ENCODE measurements around the gene ZNF670.

Gene ZNF670

DNA sequence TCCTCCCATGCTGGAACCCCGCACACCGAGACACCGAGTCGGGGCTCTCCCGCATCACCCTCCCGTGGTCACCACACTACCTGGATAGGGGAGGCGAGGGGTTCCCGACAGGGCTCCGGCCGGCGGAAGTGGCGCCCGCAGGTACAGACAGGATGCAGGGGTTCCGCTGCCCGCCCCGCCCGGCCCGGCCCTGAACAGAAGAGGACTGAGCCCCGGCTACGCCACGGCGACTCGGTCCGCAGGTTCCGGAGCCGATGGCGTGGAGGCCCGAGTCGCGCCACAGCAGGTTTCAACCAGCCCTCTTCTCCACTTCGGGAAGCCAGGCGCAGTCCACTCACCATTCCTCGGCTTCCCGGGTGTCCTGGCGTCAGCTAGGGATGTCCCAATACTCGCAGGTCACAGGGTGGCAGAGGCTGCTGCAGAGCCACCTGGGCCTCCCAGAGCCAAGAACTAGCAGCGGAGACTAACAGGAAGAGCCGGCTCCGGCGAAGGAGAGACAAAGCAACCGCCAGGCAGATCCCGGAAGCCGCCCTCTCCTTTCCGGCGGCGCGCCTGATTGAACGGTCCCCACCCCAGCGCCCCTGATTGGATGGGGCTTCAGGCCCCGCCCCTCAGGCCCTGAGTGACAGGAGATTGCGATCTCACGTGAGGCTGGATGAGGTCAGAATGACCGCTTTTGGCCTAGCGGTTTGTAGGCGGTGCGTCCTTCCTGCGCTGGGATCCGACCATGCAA is 25.4 kb upstream of the ZNF670 start, which contains the start of gene ZNF669:
Gene ZNF669 (minus strand): TSS at position 498 of the 733 bp plus-strand sequence. CDS start 157 bp downstream, at position 341.
- DNase-seq (ENCODE audit: low read depth): peak; percentile 95

DNA sequence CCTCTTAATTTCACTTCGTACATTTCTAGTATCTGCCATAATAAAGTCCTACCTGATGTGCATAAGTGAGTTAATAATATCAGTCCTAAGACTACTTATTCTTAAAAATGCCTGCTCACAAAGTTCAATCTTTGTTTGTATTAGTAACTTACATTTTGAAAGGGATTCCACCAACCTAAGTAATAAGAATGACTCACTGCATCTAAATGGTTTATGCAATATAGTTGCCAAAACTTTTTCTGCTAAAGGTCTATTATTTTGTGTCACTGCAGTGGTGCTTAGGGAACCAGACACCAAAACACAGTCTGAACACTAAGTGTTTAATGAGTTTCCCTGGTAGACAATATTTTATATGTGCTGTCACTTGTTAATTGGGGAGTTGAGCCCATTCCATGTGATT is 23.8 kb upstream of the ZNF670 start:
- DNase-seq (ENCODE audit: low read depth): no peak

DNA sequence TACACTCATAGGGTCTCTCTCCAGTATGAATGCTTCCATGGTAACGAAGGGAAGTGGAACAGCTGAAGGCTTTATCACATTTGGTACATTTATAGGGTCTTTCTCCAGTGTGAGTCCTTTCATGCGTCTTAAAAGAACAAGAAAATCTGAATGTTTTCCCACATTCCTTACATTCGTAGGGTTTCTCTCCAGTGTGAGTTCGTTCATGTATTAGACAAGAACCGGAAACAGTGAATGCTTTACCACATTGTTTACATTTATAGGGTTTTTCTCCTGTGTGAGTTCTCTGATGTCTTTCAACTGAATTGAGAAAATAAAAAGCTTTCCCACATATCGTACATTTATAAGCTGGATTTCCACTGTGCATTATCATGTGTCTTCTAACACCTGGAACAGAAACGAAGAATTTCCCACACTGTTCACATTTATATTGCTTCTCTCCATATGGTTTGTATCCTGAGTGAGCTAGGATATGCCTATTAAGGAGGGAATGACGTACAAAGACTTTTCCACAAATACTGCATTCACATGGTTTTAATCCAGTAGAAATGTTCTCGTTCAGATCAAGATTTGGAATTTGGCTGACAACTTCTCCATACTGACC is 22.2 kb upstream of the ZNF670 start:
- DNase-seq (ENCODE audit: low read depth): no peak

DNA sequence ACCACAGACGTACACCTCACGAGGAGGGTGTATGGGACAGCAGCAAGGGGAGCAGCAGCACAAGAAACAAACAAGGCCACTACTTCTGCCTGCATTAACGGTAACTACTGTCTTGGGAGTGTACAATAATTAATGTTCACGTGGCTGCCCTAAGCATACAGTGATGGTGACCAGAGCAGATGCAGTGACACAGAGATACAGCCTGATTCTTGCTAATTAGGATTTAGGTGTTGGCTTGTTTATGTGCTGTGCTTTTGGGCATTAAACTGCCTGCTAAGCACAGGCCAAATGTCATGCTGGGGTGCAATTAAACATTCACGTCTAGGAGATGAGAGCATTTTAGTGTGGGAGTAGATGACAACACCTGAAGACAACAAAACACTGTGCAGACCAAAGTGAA is 18.3 kb upstream of the ZNF670 start:
- DNase-seq (ENCODE audit: low read depth): no peak

DNA sequence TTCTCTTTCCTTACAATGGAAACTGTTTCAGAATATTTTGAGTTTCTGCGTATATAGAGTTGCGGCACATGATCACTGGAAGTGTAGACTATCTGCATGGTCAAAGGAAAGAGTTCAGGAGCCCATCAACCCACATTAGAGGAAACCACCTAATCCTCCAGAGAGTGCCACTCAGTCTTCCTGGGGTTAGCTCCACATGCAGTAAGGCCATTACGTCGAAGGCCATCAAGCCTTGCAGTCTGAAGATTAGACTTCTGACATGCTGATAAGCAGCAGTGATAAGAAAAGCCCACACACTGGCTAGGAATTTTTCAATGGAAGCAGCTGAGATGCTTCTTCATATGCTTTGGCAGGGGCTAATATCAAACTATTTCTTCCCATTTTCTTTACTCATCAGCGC is 17.9 kb upstream of the ZNF670 start:
- DNase-seq (ENCODE audit: low read depth): no peak

DNA sequence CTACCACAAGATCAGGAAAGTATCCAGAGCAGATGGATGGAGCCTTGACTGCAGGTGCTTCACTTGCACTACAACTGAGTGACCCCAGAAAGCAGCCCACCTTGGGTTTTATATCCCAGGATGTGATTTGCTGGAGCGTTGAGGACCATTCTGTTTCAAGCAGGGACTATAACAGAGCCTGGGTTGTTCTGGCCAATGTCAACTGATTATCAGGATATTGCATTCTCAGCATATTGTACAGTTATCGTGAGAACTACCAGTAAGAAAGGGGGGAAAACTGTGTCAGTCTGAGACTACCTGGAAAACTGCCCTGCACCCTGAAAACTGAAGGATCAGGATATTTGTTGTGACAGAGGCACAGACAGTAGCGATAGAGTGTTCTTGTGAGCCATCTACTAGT is 17.5 kb upstream of the ZNF670 start:
- no peak for DNase-seq (ENCODE audit: low read depth)

DNA sequence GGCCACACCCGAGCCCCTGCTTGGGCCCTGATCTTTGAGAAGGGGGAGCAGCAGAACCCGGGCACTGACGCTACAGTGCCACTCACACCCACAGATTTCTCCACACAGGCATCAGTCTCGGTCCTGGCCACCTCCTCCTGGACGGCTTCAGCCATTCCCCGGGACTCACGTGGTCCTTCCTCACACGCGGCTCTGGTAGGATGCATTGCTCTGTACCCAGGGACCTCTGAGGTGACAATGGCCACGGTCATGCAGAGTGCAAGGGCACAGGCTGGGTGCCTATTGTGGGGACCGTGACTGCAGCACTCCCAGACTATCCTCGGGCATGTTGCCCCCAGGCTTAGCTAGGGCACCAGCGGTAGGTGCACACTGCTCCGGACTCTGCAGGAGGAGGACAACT is 11.8 kb upstream of the ZNF670 start:
- no peak for DNase-seq (ENCODE audit: low read depth)

DNA sequence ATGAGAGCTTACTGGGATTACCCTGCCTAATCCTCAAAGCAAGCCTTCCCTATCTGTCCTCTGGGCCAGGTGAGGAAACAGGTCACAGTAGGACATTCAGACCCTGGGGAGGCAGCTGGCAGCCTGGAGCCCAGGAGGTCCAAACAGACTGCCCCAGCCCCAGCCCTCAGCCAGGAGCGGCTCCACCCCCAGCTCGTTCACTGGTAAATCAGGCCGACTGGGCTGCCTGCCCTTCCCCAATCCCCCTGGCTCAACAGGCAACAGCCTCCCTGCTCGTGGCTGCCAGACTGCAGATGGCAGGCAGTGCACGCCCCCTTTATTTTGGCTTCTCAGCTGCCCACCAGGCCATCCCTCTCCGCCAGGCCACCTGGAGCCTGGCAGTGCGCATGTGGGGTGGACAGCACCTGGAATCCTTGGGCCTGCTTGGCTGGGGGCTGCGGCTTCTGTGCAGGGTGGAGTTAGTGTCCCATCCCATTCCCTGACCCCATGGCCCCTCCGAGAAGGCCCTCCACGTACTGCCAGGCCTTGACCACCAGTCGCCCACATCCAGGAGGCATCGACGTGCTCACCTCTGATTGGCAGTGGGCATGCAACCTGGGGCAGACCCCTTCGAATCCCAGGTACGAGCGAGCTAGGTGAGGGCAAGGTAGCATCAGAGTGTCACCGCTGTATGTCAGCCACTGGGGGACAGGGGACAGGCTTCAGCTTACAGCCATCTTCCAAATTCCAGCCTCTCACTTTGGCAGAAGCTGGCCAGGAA is 11.2 kb upstream of the ZNF670 start:
- no peak for DNase-seq (ENCODE audit: low read depth)

DNA sequence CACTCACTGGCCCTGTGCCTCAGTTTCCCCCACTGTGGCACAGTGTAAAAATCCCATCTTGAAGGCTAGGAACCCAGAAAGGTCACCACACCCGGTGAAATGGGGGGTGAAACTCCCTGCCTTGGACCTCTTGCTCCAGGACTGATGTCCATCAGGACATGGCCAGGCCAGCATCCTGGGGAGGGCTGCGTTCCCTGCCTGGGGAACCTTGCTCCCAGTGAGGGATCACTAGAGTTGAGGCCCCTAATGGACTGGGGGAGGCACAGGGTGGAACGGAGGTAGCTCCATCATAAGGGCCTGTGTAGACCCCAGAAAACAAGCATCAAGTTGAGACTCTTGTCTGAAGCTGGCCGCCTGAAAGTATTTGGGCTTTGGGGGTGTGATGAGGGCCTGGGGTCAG is 10.4 kb upstream of the ZNF670 start:
- DNase-seq (ENCODE audit: low read depth): no peak

DNA sequence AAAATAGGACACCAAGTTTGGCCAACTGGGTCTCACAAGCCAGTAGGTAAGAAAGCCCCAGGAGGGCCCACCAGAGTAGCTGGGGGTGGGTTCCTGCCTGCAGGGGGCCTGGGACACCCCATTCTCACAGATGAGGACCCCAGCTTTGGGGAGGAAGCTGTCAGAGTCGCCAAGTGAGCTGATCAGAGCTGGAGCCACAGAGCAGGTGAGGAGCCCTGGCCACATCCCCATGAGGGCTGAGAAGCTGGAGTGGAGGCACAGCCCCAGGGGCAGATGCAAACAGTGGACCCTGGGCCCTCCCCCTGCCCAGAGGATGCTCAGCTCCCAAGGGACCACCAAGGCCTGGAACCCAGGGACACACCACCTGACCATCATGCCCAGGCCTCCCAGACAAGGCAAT is 8.6 kb upstream of the ZNF670 start:
- DNase-seq (ENCODE audit: low read depth): no peak

DNA sequence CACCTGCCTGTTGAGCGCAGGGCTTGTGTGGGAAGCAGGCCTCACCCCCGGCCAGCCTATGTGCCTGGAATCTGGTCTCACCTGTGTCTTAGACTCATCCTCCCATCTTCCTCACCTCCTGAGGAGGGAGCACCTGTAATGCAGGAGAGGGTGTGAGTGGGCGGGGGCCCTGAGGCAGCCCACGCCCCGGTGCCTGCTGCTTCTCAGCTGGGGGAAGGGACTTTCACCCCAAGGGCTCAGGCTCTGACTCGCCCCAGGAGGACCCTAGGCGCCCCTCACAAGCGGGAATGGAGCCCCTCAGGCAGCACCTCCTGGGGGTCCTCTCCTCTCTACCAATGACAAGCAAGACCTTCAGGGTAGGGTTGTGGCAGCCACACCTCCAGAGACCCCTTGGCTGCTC is 6.7 kb upstream of the ZNF670 start:
- DNase-seq (ENCODE audit: low read depth): no peak

DNA sequence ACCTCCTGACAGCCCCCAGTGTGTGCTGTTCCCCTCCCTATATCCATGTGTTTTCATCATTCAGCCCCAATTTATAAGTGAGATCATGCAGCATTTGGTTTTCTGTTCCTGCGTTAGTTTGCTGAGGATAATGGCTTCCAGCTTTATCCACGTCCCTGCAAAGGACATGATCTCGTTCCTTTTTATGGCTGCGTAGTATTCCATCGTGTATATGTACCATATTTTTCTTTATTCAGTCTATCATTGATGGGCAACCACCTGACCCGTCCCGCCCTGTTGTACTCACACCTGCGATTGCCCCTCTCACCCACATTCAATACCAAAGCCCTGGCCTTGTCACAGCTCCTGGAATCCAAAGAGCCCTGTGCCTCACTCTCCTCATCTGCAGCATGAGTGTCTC is 6.2 kb upstream of the ZNF670 start:
- DNase-seq (ENCODE audit: low read depth): no peak

DNA sequence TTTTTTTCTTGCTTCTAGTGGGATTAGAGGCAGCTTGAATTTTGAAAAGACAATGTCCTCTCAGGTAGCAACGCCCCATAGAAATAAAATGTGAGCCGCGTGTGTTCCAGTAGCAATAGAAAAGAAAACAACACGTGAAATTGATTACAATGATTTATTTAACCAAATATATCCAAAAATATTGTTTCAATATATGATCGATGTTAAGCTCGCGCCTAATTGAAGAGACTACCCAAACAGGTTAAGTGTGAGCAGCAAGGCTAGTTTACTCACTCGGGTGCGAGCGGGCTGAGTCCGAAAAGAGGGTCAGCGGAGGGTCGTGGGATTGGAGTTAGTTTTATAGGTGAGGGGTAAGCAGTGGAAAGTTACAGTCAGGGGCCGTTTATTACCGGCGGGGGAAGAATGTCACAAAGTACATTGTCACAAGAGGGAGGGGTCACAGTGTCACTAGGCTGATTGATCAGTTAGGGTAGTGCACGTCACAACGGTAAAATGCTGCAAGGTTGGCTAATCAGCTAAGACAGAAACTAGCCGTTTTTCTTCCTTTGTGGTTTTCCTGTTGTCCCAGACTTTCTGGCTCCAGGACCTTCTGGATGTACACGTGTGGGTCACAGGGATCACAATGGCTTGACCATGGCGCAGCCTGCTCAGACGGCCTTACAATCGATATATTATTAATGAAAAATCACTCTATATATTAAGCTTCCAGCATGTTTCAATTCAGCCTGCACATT is 697 bp upstream of the ZNF670 start:
- no peak for DNase-seq (ENCODE audit: low read depth)

DNA sequence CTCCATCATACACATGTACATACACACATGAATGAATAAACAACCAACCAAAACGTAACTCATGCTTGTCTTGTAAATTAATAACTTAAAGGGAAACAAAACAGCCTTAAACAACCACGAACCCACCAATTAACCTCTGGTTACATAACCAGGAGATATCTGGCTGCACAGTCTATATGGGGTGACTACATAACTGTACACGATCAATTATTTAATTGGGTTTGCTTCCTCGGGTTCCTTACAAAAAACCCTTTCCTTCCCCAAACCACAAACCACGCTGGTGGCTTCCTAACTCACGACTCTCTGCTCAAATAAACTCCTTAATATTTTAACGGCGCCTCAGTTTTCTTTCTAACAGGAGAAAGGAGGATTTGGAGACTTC is 744 bp downstream of the ZNF670 start:
- no peak for DNase-seq (ENCODE audit: low read depth)

DNA sequence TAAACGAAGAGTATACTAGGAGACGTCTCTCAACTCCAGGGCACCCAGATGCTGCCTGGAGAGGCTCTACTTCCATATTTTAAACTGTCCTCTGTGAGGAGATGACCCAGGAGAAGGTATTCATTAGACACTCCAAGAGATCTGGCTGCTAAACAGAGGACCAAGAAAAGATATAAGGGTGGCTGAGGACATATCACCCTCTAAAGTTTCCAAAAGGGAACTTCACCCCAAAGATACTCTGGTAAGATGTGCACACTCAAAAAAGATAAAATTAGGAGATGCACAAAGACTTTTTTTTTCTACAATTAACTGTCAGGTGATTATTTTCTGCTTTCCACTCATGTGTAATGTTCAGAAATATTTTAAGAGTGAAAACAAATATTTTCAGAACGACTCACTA is 1.4 kb downstream of the ZNF670 start:
- no peak for DNase-seq (ENCODE audit: low read depth)

DNA sequence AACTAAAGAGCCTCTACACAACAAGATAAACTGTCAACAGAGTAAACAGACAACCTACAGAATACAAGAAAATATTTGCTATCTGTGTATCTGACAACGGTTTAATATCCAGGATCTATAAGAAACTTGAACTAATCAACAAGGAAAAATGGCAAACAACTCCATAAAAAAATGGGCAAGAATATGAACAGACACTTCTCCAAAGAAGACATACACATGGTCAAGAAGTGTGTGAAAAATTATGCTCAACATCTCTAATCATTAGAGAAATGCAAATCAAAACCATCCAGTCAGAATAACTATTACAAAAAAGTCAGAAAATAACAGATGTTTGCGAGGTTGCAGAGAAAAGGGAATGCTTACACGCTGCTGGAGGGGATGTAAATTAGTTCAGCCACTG is 8.0 kb downstream of the ZNF670 start:
- DNase-seq (ENCODE audit: low read depth): no peak

DNA sequence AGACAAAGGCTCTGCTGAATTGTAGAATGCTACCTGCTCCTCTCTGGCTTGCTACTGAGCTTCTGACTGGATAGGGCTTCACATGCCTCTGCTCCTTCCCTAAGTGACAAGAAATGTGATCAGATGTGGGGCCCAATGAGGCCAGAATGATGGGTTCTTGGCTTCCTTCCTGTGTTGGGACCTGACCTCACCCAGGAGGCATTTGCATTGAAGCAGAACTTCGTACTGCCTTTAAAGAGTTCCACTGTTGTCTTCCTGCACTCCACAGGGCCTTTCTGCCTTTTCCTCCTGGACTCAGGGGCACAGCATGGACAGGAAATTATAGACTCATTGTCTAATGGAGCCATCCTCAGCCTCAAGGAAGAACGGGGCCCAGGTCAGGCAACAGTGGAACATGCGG is 14.3 kb downstream of the ZNF670 start:
- no peak for DNase-seq (ENCODE audit: low read depth)

DNA sequence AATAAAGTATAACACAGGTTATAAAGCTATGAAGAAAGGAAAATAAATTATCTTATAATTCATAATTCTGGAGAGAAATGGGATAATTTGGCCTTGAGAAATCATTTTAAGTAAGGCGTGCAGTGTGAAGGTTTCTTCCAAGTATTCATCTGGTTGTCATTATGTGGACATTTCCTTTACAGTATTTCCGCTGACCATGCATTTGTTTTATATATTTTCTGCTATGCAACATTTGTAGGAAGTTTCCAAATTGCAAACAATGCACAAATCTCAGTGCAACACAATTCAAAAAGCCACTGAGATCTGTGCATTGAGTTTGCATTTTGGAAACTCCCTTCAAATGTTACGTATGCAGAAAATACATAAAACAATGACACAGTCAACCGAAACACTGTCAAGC is 17.8 kb downstream of the ZNF670 start:
- DNase-seq (ENCODE audit: low read depth): no peak

DNA sequence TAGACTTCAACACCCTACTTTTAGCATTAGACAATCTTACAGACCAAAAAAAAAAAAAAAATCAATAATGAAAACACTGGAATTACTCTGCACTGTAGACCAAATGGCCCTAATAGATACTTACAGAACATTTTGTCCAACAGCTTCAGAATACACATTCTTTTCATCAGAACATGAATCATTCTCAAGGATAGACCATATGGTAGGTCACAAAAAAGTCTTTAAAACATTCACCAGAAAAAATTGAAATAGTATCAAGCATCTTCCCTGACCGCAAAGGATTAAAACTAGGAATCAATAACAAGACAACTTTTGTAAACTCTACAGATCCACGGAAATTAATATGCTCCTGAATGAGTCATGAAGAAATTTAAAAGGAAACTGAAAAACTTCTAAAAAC is 22.5 kb downstream of the ZNF670 start:
- DNase-seq (ENCODE audit: low read depth): no peak

DNA sequence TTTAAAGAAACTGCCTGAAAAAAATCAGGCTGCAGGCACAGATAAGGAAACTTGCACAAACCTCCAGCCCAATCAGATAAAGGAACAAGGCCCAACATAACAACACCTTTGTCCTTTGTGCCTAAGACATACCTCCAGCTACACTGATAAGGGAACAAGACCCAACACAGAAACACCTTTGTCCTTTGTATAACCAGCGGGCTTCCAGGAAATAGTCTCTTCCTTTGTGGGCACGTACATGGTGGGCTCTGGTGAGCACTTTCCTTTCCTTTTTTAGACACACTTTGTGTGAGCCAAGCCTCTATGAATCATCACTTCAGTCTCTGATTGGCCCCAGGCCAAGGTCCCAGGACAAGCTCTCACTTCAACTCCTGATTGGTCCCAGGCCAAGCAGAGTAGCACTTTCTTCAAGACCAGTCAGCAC is 23.6 kb downstream of the ZNF670 start:
- no peak for DNase-seq (ENCODE audit: low read depth)

DNA sequence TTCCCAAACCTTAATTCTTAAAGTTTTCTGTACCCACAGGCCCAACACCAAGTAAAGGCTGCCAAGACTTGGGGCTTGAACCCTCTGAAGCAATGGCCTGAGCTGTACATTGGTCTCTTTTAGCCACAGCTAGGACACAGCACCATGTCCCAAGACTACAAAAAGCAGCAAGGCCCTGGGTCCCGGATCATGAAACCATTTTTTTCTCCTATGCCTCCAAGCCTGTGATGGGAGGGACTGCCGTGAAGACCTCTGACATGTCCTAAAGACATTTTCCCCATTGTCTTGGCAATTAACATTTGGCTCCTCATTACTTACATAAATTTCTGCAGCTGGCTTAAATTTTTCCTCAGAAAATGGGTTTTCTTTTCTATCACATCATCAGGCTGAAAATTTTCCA is 30.9 kb downstream of the ZNF670 start:
- no peak for DNase-seq (ENCODE audit: low read depth)

DNA sequence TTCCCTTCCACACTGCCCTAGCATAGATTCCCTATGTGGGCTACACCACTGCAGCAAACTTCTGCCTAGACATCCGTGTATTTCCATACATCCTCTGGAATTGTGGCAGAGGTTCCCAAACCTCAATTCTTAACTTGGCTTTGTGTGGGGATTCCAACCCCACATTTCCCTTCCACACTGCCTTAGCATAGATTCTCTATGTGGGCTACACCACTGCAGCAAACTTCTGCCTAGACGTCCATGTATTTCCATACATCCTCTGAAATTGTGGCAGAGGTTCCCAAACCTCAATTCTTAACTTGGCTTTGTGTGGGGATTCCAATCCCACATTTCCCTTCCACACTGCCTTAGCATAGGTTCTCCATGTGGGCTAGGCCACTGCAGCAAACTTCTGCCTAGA is 31.4 kb downstream of the ZNF670 start:
- DNase-seq (ENCODE audit: low read depth): no peak

DNA sequence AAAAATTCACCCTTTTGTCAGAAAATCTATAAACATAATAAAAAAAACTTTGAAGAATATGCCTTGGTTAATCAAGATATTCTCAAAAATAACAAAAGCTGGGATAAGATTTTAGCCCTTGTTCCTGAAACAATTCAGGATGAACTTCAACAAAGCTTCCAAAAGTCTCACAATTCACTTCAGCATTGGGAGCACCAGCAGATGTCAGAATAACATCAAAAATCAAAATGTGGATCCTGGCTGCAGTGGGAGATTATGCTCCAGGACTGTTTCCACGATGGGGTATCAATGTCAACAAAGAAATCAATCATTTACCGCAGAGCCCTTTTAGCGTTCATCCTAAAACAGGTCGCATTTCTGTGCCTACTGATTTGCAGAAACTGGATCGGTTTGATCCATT is 35.2 kb downstream of the ZNF670 start:
- DNase-seq (ENCODE audit: low read depth): no peak

Measured in stromal cell of bone marrow (primary cell).